Mucosa of gallbladder (tissue), 1 donor: Measurements from ENCODE around the gene PCDHGC4. TPM values are rescaled to one million over a fixed set of nuclear protein-coding genes. Genes with fewer than 3 reads are reported as not detected.

Experiments
- DNase-seq: peaks from one replicate; pipeline ENCODE4 v3.0.0-alpha.2; 2020; ENCODE audit warnings: low spot score
- total RNA-seq: library from RNA; stranded (reverse); gene quantifications from one replicate; pipeline ENCODE4 v1.2.1, GENCODE V29; 2021
- donor health status: DM: no; HTN: no; CAD: no.

Gene PCDHGC4
- total RNA-seq, 1 donor from 2014 or later = 2.6 TPM

GRCh38 chr5:141529002-141529401 lies 44.2 kb downstream of the PCDHGC4 start:
- DNase-seq = no peak

GRCh38 chr5:141529873-141530272 lies 45.0 kb downstream of the PCDHGC4 start:
- no peak for DNase-seq

- no peak for DNase-seq
These were observed 47.9 kb downstream of the PCDHGC4 start for GRCh38 chr5:141532726-141533125.

GRCh38 chr5:141533897-141534296 lies 49.1 kb downstream of the PCDHGC4 start:
- DNase-seq = no peak

- DNase-seq = no peak
These were observed 49.8 kb downstream of the PCDHGC4 start for GRCh38 chr5:141534492-141535213.

Other genes with a start within 250 kb of the PCDHGC4 start
- 3.6 TPM for gene PCDHB15, start 239.6 kb upstream of the PCDHGC4 start, total RNA-seq
- gene SLC25A2, start 181.0 kb upstream of the PCDHGC4 start, total RNA-seq = not detected
- gene TAF7, start 164.2 kb upstream of the PCDHGC4 start, total RNA-seq = 65.2 TPM
- 0.72 TPM for gene PCDHGA1, start 154.5 kb upstream of the PCDHGC4 start, total RNA-seq
- 6.7 TPM for gene PCDHGA2, start 146.3 kb upstream of the PCDHGC4 start, total RNA-seq
- gene PCDHGA3, start 141.2 kb upstream of the PCDHGC4 start, total RNA-seq = 4.0 TPM
- 4.6 TPM for gene PCDHGB1, start 134.9 kb upstream of the PCDHGC4 start, total RNA-seq
- 3.3 TPM for gene PCDHGA4, start 130.0 kb upstream of the PCDHGC4 start, total RNA-seq
- gene PCDHGB2, start 125.0 kb upstream of the PCDHGC4 start, total RNA-seq = 5.1 TPM
- 3.3 TPM for gene PCDHGA5, start 120.9 kb upstream of the PCDHGC4 start, total RNA-seq
- 3.0 TPM for gene PCDHGB3, start 114.8 kb upstream of the PCDHGC4 start, total RNA-seq
- gene PCDHGA6, start 111.1 kb upstream of the PCDHGC4 start, total RNA-seq = 6.6 TPM
- 4.5 TPM for gene PCDHGA7, start 102.3 kb upstream of the PCDHGC4 start, total RNA-seq
- gene PCDHGB4, start 97.3 kb upstream of the PCDHGC4 start, total RNA-seq = 5.2 TPM
- 1.9 TPM for gene PCDHGA8, start 92.4 kb upstream of the PCDHGC4 start, total RNA-seq
- gene PCDHGB5, start 87.1 kb upstream of the PCDHGC4 start, total RNA-seq = 12.4 TPM
- 7.5 TPM for gene PCDHGA9, start 82.3 kb upstream of the PCDHGC4 start, total RNA-seq
- 11.6 TPM for gene PCDHGB6, start 77.0 kb upstream of the PCDHGC4 start, total RNA-seq
- gene PCDHGA10, start 72.0 kb upstream of the PCDHGC4 start, total RNA-seq = 6.2 TPM
- gene PCDHGB7, start 67.4 kb upstream of the PCDHGC4 start, total RNA-seq = 15.5 TPM
- 4.2 TPM for gene PCDHGA11, start 64.0 kb upstream of the PCDHGC4 start, total RNA-seq
- 10.2 TPM for gene PCDHGA12, start 54.5 kb upstream of the PCDHGC4 start, total RNA-seq
- 82.4 TPM for gene PCDHGC3, start 9.1 kb upstream of the PCDHGC4 start, total RNA-seq
- 2.0 TPM for gene PCDHGC5, start 4.1 kb downstream of the PCDHGC4 start, total RNA-seq
- 85.9 TPM for gene DIAPH1, start 134.0 kb downstream of the PCDHGC4 start, total RNA-seq
- 43.3 TPM for gene HDAC3, start 151.8 kb downstream of the PCDHGC4 start, total RNA-seq
- gene RELL2, start 152.0 kb downstream of the PCDHGC4 start, total RNA-seq = 10.2 TPM
- gene FCHSD1, start 166.4 kb downstream of the PCDHGC4 start, total RNA-seq = 62.0 TPM
- 24.2 TPM for gene ARAP3, start 197.2 kb downstream of the PCDHGC4 start, total RNA-seq